Keratinocyte (primary cell): ENCODE measurements around the gene HSPBP1. TPM values are rescaled to one million over a fixed set of nuclear protein-coding genes. Genes with fewer than 3 reads are reported as not detected.

Experiments
- DNase-seq: peaks from one replicate; pipeline ENCODE4 v3.0.0-alpha.2; 2011; ENCODE audit warnings: low read depth, missing footprints, low spot score
- FAIRE-seq: peaks from 2 replicates; lab custom pipeline; 2011; peaks lifted over from hg19 to GRCh38; lab: Jason Lieb, UNC
- H2AFZ ChIP-seq: 2 replicates; pipeline ENCODE4 v1.6.0; 2012; ENCODE audit warnings: low read length, control low read depth, inconsistent platforms; ENCODE audit not compliant: control insufficient read depth
- H3K27ac ChIP-seq: 2 replicates; pipeline ENCODE4 v1.5.1; 2011; ENCODE audit warnings: low read length; ENCODE audit not compliant: control insufficient read depth, insufficient read depth
- H3K27me3 ChIP-seq: 3 replicates; pipeline ENCODE4 v1.6.0; 2011; ENCODE audit warnings: low read length; ENCODE audit not compliant: control insufficient read depth, insufficient read depth; ENCODE audit errors: extremely low read depth
- H3K36me3 ChIP-seq, 2 experiments: 2 replicates in 1 of 2; 3 replicates in 1 of 2; pipeline ENCODE4 v1.5.1; 2011; ENCODE audit warnings: low read length in 2 of 2, mild to moderate bottlenecking in 1 of 2; ENCODE audit not compliant: control insufficient read depth in 2 of 2, insufficient read depth in 2 of 2; ENCODE audit errors: extremely low read depth in 1 of 2
- H3K4me1 ChIP-seq: 3 replicates; pipeline ENCODE4 v1.5.1; 2011; ENCODE audit warnings: low read length; ENCODE audit not compliant: control insufficient read depth, insufficient read depth; ENCODE audit errors: extremely low read depth
- H3K4me2 ChIP-seq: 3 replicates; pipeline ENCODE4 v1.6.0; 2011; ENCODE audit warnings: low read depth, low read length; ENCODE audit not compliant: control insufficient read depth, insufficient read depth; ENCODE audit errors: extremely low read depth
- H3K4me3 ChIP-seq, 3 experiments: fragments of 200-600 bp in 1 of 3; sonication (generic) in 1 of 3; 2 replicates in 2 of 3; 3 replicates in 1 of 3; pipeline ENCODE4 v1.5.1; 2011 to 2016; ENCODE audit warnings: low read length in 3 of 3, mild to moderate bottlenecking in 3 of 3, control low read depth in 2 of 3, inconsistent platforms in 1 of 3, low read depth in 1 of 3, mixed read lengths in 1 of 3, mixed run types in 1 of 3, moderate library complexity in 1 of 3; ENCODE audit not compliant: control insufficient read depth in 2 of 3, insufficient read depth in 2 of 3; ENCODE audit errors: extremely low read depth in 1 of 3
- H3K79me2 ChIP-seq: 2 replicates; pipeline ENCODE4 v1.6.0; 2012; ENCODE audit warnings: low read length; ENCODE audit not compliant: control insufficient read depth, insufficient read depth
- H3K9ac ChIP-seq: 3 replicates; pipeline ENCODE4 v1.6.0; 2011; ENCODE audit warnings: low read length; ENCODE audit not compliant: control insufficient read depth, insufficient read depth; ENCODE audit errors: extremely low read depth
- H3K9me1 ChIP-seq: 3 replicates; pipeline ENCODE4 v1.6.0; 2011; ENCODE audit warnings: low read length; ENCODE audit not compliant: control insufficient read depth, insufficient read depth; ENCODE audit errors: extremely low read depth
- H3K9me3 ChIP-seq: 2 replicates; pipeline ENCODE4 v1.5.1; 2012; ENCODE audit warnings: low read depth, low read length; ENCODE audit not compliant: control insufficient read depth
- H4K20me1 ChIP-seq: 3 replicates; pipeline ENCODE4 v1.6.0; 2011; ENCODE audit warnings: low read length; ENCODE audit not compliant: control insufficient read depth, insufficient read depth; ENCODE audit errors: extremely low read depth
- CTCF ChIP-seq, 3 experiments: IDR thresholded peaks in 1 of 3; conservative IDR thresholded peaks in 1 of 3; optimal IDR thresholded peaks in 1 of 3; 2 replicates in 2 of 3; 3 replicates in 1 of 3; pipeline versions ENCODE3 to v1.5.1; 2011; ENCODE audit warnings: low read length in 3 of 3, mild to moderate bottlenecking in 3 of 3, moderate library complexity in 2 of 3, control low read depth in 1 of 3, inconsistent platforms in 1 of 3; ENCODE audit not compliant: insufficient read depth in 2 of 3; ENCODE audit errors: extremely low read depth in 1 of 3
- EZH2 ChIP-seq: IDR thresholded peaks from one replicate; pipeline ENCODE4 v1.6.1; 2012; ENCODE audit warnings: inconsistent platforms, mild to moderate bottlenecking, low read length, moderate library complexity
- dilution Hi-C: fragments of 300-500 bp; cut with MboI; formaldehyde crosslinking; loops from one replicate; pipeline ENCODE4 v1.7.0; 2020; ENCODE audit warnings: low sequenced_read_pairs; ENCODE audit not compliant: extremely low pct_ligation_motif_present
- polyA plus RNA-seq, 5 experiments: library from polyadenylated mRNA; depleted of rRNA in 3 of 5; stranded (reverse) in 3 of 5; stranded (forward) in 1 of 5; unstranded in 1 of 5; fragments of >200 nt; gene quantifications; 1 replicate in 1 of 5; 2 replicates in 3 of 5; 3 replicates in 1 of 5; pipeline versions ENCODE4 v1.2.1 to v1.2.3, GENCODE V29; 2011 to 2012; ENCODE audit warnings: missing spikeins in 2 of 5, low read depth in 1 of 5, low replicate concordance in 1 of 5

HSPBP1 gene
- polyA plus RNA-seq, 1 donor (not counting 4 experiments of a cell fraction or from before 2014, with no cell fraction given): 20.2 TPM

GRCh38 chr19:55230780-55231179 is 49.1 kb downstream of the HSPBP1 start:
- Histone ChIP-seq H3K4me1 (no peaks in the 10 kb centered on the region), H3K9ac (no peak overlapping the region), H3K79me2 (no peaks in the 10 kb centered on the region), H3K9me3 (no peaks in the 10 kb centered on the region), H3K27ac (no peak overlapping the region), H3K9me1 (no peaks in the 10 kb centered on the region), H3K36me3 (peaks cover 27 to 36% of the 10 kb centered on the region in 2 experiments), H2AFZ (no peak overlapping the region), H3K4me3 (no peak overlapping the region), H4K20me1 (no peaks in the 10 kb centered on the region), H3K27me3 (no peaks in the 10 kb centered on the region), H3K4me2 (no peak overlapping the region)
- no peak for FAIRE-seq
- TF ChIP-seq EZH2 (no peak), CTCF (optimal IDR thresholded peaks at IDR 0.05 in 1 of 3, IDR thresholded peaks at IDR 0.05 in 1 of 3, conservative IDR thresholded peaks at IDR 0.05 in 1 of 3; ENCODE audit: extremely low read depth in 1 of 3, insufficient read depth in 2 of 3, low read length in 3 of 3) (no peak)
- dilution Hi-C loops: no loop called here
- no peak for DNase-seq

DNA sequence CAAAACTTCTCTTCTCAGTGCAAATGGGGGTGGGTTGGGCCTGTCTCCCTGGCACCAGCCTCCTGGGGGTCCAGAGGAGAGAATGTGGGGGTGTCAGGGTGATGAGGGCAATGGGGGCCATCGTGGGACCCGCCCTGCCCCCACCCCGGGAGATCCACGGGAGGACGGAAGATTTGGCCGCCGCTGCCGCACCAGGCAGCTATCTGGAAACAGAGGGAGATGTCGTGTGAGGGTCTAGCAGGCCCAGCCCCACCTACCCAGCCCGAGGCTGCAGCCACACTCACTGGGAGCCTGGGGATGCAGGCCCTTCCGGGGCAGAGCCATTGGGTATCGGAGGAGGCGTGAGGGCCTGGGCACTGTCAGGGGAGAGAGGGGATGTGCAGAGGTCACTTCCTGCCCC is 49.6 kb downstream of the HSPBP1 start:
- Histone ChIP-seq H3K9ac (no peak overlapping the region), H3K4me1 (no peaks in the 10 kb centered on the region), H3K36me3 (peaks cover 27 to 36% of the 10 kb centered on the region in 2 experiments), H3K4me2 (no peak overlapping the region), H3K27ac (no peak overlapping the region), H3K9me3 (no peaks in the 10 kb centered on the region), H2AFZ (no peak overlapping the region), H3K79me2 (no peaks in the 10 kb centered on the region), H4K20me1 (no peaks in the 10 kb centered on the region), H3K27me3 (no peaks in the 10 kb centered on the region), H3K4me3 (no peak overlapping the region), H3K9me1 (no peaks in the 10 kb centered on the region)
- TF ChIP-seq CTCF (optimal IDR thresholded peaks at IDR 0.05 in 1 of 3, IDR thresholded peaks at IDR 0.05 in 1 of 3, conservative IDR thresholded peaks at IDR 0.05 in 1 of 3; ENCODE audit: extremely low read depth in 1 of 3, insufficient read depth in 2 of 3, low read length in 3 of 3) (no peak), EZH2 (no peak)
- FAIRE-seq (no peak), DNase-seq (no peak)
- dilution Hi-C loops: no loop called here
